Fibroblast of lung (primary cell): ENCODE measurements around the gene ZNF688.
"Not testable (repeated sequence)": the region's sequence is repeated elsewhere in the genome, so short reads cannot be mapped to it uniquely, and the experiment has no call there.

Source experiments
- CTCF ChIP-seq, 2 donors: IDR thresholded peaks in 1 of 2; conservative IDR thresholded peaks in 1 of 2; 1 replicate in 1 of 2; 2 replicates in 1 of 2; pipeline ENCODE4 v1.5.1; 2011 to 2012; ENCODE audit warnings: low read length in 2 of 2, control low read depth in 1 of 2, inconsistent platforms in 1 of 2, low read depth in 1 of 2, mild to moderate bottlenecking in 1 of 2
- EZH2 ChIP-seq: IDR thresholded peaks from 2 replicates; pipeline ENCODE4 v1.5.1; 2012; ENCODE audit warnings: low read length, control low read depth, mild to moderate bottlenecking; ENCODE audit errors: missing control alignments

- not testable (repeated sequence) for TF ChIP-seq CTCF (conservative IDR thresholded peaks at IDR 0.05 in 1 of 2, IDR thresholded peaks at IDR 0.05 in 1 of 2; ENCODE audit: low read depth in 1 of 2, low read length in 2 of 2); EZH2
These were observed 48.6 kb downstream of the ZNF688 start for GRCh38 chr16:30522702-30523463.
